Stimulated activated CD8-positive, alpha-beta memory T cell treated with anti-CD3 and anti-CD28 coated beads, Interleukin-2, amount 100 ng/mL, for 48 hours (primary cell): ENCODE results near the gene RNF13.
A peak's percentile ranks its signal among the peaks of the same experiment; 100 is the strongest.
"Not testable (repeated sequence)": the region's sequence is repeated elsewhere in the genome, so short reads cannot be mapped to it uniquely, and the experiment has no call there.

Source experiments
- DNase-seq, 2 donors: peaks; one replicate each; pipeline ENCODE4 v3.0.0-alpha.2; 2020; ENCODE audit warnings: low read depth in 2 of 2

Gene RNF13

DNA sequence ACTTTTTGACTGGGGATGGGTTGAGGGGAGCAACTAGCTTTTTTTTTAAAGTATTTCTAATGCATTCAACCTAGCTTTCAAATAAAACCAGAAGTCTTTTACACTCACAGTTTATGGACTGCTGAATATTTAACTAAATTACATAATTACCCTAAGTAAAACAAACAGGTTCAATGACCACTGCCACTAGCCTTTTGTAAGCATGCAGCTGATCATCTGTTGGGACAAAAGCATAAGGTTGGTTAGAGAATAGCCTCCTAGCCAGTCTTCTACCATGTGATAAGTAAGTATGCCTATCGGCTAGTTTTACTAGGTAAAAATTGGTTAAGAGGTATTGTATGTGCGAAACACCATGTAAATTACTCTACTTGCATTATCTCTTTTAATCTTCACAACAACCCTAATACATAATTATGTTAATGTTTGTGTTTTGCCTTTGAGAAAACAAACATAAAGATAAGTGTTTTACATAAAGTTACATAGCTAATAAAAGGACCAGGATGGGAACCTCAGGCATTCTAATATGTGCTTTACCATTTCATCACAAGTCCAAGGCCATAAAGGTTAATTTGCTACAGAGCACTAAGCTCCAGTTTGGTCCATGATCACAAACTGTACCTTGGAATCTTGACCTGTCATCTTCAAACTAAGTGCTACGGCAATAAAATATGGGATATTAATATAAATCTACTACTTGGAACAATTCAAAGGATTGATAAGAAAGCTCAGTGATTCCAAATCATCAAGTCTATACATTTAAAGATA is 144.5 kb downstream of the RNF13 start:
- no peak for DNase-seq

GRCh38 chr3:149958171-149958796 is 145.3 kb downstream of the RNF13 start:
- DNase-seq, result no peak

GRCh38 chr3:149959443-149959842 is 146.4 kb downstream of the RNF13 start:
- no peak for DNase-seq

DNA sequence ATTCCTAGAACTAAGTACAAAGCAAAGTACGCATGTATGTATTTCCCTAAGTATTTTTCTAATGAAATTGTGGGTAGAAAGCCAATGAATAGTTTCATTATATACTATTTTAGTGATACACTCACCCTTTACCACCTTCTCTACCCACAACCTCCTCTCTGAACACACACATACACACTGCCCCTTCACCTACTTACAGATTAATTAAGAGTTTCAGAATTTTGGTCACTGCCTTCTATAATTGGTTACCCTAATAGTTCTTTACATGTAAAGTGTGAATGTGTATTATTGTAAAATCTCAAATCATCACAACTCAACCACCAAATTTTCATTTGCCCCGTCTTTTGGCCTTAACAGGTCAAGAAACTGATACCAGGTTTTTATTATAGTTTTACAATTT is 150.5 kb downstream of the RNF13 start:
- DNase-seq, result no peak

GRCh38 chr3:149964291-149964690 is 151.3 kb downstream of the RNF13 start:
- no peak for DNase-seq

DNA sequence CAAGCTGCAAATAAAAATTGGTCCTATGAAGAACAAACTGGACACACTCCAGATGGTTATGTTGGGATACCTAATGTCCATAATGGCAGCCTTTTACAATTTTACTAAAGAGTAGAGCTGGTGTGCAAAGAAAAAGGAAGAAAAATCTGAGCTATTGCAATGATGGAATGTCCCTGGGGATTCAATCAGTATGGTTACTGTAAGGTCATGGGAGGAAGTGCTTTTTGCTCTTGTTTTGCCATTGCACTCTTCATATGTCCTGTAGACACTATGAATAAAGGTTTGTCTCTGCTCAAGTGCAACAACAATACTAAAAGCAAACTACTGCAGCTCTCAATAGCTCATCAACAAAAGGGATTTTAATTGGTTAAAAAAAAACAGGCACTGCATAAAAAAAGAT is 152.3 kb downstream of the RNF13 start:
- DNase-seq, result no peak

DNA sequence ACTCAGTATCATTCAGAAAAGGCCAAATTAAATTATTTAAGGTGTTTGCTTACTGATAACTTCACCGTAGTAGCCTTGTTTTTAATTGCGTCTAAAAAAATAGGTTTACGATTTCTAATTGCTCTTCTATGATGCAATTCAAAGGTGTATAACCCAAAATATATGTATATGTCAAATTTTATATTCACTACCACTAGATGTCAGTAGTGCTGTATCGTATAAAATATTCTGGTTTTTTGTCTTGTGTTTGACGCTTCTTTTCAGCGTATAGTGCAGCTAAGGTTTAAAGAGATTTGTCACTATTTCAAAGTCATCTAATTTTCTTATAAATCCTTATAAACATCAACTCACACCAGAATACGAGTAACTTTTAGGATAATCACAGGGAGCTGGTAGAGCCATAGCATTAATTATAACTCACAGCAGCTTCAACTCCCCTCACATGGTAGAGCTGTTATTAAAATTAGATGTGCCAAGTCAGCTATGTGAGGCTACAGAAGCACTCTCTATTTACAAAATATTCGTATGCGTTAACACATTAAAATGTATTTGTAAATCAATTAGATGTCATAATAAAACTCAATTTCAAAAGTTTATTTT is 154.2 kb downstream of the RNF13 start:
- DNase-seq, result no peak

DNA sequence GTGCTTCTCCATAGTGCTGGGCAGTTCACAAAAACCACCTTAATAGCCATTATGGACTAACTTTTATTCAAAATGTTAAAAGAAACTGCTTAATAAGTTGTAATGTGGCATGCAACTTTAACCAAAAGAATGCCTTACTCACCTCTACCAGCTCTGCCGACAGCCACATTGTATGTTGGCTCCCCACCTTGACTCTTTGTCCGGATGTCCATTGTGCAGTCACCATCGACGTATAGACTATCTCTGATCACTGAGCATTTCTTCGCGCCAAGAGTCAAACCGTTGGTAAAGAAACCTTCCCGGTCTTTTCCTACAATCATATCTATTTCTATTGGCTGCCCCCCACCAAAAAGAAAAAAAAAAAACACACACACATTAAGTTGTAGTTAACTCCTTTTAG is 155.2 kb downstream of the RNF13 start:
- DNase-seq, result no peak

DNA sequence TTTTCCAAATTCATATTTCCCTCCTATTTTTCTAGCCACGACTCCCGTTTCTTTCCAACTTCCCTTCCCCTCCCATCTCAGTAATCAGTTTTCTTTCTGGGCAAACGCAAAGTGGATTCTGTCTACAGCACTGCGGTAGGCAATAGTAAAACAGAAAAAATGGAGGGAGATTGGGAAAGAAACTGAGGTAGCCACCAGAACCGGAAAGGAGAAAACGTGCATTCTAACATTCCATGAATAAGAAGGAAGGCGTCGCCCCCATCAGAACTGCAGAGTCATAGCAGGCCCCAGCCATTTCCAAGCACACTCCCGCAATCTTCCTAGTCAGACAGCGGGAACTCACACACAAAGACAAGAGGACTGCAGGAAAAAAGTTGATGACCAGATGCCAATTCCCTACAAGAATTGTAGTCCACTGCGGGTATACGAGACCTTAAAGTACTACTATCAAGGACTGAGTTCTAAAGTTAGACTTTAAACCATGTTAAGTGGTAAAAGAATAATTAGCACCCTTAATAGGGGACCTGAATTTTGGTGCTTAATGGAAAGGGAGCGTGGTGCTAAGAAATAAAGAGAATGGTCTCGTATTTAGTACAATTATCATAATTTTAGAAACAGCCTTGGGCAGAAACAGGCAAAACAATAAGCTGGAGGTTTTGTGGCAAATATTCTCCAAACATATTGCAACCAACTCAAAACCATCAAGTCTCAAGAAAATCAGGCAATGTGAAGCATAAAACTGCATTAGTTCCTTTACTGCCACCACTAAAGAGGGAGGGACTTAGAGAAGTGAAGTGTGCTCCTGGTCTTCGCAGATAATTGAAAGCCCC is 156.3 kb downstream of the RNF13 start:
- no peak for DNase-seq

GRCh38 chr3:149969940-149970715 is 157.1 kb downstream of the RNF13 start:
- peak; percentile 41 to 54 for DNase-seq

- DNase-seq, result peak; percentile 15 to 18
These were observed 157.8 kb downstream of the RNF13 start, which contains the start of gene PFN2 for GRCh38 chr3:149970716-149971402. Gene PFN2 (minus strand): TSS chr3:149970895. CDS start chr3:149970856, 39 bp downstream.

GRCh38 chr3:149971403-149972075 is 158.5 kb downstream of the RNF13 start:
- peak; percentile 3 to 11 for DNase-seq

- no peak for DNase-seq
These were observed 162.9 kb downstream of the RNF13 start for GRCh38 chr3:149975919-149976318.

DNA sequence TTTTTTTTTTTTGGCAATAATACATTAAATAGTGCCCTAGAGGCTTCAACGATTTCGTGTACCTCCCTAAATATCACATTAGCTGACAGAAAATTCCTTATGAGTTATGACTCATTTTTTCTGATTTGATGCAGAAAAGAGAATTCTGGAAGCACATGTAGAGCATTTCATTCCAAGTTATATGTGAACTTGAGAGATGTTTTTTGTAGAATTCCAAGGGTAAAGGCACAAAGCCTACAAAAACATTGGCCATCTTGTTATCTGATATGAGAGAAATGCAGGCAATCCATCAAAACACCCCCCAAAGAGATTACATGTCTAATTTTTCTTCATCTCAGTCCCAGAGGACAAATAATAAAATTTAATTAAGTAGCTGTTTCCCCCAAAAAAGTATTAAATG is 164.4 kb downstream of the RNF13 start:
- no peak for DNase-seq

- DNase-seq, result not testable (repeated sequence)
These were observed 169.0 kb downstream of the RNF13 start for GRCh38 chr3:149981979-149982378.

DNA sequence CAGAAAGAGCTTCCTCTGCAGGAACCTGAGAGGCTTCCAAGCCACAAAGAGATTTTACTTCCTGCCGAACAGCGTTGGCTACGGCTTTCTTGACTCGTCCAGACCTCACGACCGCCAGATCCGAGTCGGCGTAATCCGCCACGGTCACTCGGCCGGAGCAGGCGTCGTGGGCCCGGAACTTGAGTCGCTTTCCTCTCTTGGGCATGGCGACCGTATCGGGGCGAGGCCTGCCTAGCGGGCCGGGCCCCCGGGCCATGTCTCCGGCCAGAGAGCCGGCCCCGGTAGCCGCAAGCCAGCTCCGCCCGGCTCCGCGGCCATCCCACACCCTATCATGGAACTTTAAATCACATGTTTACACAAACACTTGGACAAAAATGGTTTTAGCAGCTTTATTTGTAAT is 170.0 kb downstream of the RNF13 start:
- DNase-seq, result not testable (repeated sequence)

DNA sequence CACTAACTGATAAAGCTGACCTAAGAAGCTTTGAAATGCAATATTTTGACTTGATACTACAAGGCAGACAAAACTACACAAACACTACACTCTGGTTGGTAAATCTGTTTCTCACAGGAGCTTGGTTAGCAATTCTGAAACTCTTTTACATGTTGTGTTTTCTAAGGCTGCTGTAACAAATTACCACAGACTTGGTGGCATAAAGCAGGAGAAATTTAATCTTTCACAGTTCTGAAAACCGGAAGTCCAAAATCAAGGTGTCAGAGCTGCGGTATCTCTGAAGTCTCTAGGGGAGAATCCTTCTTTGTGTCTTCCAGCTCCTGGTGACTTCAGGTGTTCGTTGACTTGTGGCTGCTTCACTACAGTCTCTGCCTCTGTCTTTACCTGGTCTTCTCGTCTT is 170.6 kb downstream of the RNF13 start:
- DNase-seq, result no peak

GRCh38 chr3:149989307-149989706 is 176.3 kb downstream of the RNF13 start:
- DNase-seq, result no peak

GRCh38 chr3:149990423-149990948 is 177.5 kb downstream of the RNF13 start:
- no peak for DNase-seq
